AG08395 (cell line): ENCODE results near the gene OPCML.

Experiments used
- DNase-seq: peaks from one replicate; pipeline ENCODE4 v3.0.0; 2012; ENCODE audit warnings: mixed read lengths, low spot score

Gene OPCML

DNA sequence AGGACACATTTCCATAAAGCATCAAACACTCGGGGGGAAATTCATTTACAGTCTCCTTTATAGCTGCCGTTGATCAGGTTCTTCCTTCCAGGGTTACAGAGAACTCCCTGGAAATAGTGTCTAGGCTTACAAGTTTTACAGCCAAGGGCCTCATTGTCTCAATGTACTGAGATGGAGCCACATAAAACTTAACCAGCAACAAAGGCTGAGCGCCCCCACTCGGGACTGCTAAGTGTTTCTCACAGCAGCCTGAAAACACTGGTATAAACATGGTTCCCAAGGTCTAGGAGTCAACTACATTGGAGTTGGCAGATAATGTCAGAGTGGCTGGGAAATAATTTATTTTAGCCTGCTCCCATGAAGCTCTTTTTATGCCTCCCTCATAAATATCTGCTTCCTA, 686.2 kb downstream of the OPCML start:
- DNase-seq, result no peak

- peak; percentile 85 for DNase-seq
Observed at GRCh38 chr11:132844956-132845696, 687.2 kb downstream of the OPCML start.

GRCh38 chr11:132840660-132841059, 691.6 kb downstream of the OPCML start:
- DNase-seq, result no peak

DNA sequence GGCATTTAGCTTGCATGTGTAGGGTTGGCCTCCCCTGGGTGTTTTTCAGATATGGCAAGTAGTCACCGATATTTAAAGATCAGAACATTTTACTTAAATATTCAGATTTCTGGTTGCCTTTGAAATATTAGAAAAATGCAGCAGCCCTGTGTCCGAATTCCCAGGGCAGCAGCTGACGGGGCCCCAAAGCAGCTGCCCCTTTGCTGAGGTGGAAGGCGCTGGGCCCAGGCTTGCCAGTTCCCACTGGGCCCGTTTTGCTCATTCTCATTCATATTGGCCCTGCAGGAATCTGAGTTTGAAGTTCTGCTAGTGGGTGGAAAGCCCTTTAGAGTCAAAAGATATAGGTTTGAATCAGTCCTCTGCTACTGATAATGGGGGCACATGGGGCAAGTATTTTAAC, 692.1 kb downstream of the OPCML start:
- no peak for DNase-seq

DNA sequence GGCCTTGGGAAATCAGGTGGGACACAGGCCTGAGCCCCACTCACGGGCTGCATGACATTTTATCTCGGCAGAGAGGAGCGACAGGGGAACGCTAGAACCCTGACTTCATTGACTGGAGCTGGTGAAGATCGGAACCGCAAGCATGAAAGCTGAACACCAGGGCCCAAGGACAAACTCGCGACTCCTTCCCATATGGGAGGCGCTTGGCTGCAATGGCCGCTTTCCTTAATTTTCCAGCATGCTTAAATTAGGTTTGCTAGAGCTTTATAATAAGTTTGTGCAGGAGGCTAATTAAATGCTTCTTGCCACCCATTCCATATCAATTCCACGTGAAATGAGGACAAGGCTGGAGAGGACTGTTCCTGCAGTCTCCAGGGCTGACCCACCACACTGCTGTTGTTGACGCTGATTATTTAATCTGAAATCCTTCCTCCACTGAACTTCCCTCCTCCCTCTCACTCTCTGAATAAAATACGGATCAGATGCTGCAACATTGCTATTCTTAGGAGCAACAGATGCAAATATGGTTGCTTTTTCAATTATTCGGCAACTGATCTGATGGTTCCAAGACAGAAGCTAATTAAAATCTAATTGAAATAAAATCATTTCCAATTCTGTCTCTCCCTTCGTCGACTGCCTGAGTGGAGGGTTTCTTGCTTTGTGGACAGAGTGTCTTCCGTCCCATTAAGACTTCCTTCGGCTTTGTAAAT, 692.9 kb downstream of the OPCML start:
- no peak for DNase-seq

- peak; percentile 50 for DNase-seq
Observed at GRCh38 chr11:132838627-132839026, 693.7 kb downstream of the OPCML start.

DNA sequence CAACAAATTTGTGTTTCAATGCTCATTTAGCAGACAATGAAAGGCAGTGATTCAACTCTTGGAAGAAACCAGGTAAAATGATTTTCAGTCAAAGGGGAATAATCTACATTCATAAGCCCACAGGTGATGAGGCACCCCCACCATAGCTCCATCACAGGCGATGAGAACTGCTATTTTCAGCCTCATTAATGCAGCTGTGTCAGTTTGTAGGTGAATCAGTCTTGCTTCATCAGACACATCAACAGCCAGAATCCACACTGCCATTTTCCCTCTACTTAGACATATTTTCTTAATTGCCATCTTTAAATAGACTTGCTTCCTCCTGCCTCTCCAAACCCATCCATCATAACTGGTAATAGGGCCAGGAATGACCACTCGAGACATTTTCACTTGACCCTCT, 701.0 kb downstream of the OPCML start:
- DNase-seq, result no peak

GRCh38 chr11:132824642-132825041, 707.7 kb downstream of the OPCML start:
- no peak for DNase-seq

DNA sequence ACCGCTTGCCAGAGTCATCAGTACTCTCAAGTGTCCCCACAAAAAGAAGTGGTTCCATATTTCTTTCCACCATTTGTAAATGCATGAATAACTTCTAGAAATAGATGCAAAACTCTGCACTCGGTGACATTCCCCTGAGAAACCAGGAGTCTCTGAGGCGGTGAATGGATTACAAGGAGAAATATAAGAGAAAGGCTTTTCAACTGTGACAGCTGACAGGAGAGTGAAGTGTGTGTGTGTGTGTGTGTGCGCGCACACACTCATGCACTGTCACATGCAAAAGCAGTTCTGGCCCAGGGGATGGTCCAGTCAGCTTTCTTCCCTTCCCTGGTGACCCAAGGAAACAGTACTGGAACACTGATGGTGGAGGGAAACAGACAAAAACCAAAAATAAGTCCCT, 710.0 kb downstream of the OPCML start:
- DNase-seq, result no peak

DNA sequence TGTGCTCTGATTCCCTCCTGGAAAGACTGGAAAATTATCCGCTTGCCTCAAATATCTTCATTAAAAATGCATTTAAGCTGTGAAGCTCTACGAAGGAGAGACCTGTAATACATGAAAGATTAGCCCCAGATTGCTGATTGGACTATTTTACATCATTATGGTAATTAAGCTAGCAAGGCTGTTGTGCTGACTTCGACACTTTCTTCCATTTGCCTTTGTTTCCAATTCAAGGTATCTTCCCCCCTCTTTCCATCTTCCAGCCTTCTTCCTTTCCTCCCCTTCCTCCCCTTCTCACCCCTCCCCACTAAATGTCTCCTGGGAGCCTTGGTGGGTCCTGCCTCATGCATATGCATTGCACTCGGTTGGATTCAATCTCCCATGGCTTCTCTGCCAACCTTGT, 710.8 kb downstream of the OPCML start:
- DNase-seq, result no peak

DNA sequence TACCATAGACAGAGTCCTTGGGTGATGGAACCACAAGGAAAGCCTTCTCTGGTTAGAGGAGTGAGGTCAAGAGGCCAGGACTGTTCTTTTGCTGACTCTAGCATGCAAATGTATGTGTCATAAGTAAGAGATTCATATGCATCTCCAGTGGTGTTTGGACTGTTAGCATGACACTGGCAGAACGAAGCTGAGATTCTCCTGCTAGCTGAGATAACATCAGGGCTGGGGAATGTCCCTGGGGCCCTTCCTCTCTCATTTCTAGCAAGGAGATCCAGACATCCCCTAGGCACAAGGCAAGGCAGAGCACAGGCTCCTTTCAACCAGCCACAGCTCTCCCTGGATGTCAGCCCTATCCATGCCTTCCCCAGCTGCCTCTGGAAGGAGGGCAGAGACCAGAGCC, 711.3 kb downstream of the OPCML start:
- peak; percentile 46 for DNase-seq

DNA sequence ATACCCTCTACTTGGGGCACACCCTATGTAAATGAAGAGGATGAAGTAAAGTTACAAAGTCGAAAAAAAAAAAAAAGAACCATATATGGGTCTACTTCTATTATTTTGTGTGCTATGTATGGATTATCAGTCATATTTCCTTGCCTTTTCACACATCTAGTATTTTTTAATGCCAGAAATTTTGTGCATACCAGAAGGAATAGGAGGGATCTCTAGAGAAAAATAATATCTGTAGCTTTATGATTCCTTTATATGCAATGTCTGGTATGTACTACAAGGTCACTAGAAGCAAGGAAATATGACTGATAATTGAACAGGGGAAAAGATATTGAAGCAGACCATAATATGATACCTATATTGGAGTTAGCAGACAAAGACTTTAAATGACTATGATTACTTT, 713.4 kb downstream of the OPCML start:
- DNase-seq, result no peak

- no peak for DNase-seq
Observed at GRCh38 chr11:132817387-132817786, 714.9 kb downstream of the OPCML start.

- no peak for DNase-seq
Observed at GRCh38 chr11:132814410-132814809, 717.9 kb downstream of the OPCML start.

GRCh38 chr11:132811649-132812048, 720.7 kb downstream of the OPCML start:
- DNase-seq, result no peak

DNA sequence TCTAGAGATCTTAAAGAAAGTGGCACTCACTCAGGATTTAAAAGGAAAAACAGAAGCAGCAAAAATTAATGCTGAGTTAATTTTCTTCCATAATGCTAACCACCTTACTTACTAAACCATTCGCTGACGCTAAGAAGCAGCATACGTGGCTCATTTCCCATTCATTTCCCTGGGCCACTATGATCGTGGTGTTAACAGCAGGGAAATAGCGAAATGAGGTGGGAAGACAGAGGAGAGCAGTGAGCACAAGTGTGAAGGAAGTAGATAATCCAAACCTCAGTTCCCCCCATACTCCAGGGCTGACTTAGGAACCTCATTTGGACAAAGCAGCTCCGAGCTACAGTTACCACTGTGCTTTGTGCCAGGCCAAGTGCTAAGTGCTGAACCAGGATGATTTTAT, 723.2 kb downstream of the OPCML start:
- DNase-seq, result no peak

DNA sequence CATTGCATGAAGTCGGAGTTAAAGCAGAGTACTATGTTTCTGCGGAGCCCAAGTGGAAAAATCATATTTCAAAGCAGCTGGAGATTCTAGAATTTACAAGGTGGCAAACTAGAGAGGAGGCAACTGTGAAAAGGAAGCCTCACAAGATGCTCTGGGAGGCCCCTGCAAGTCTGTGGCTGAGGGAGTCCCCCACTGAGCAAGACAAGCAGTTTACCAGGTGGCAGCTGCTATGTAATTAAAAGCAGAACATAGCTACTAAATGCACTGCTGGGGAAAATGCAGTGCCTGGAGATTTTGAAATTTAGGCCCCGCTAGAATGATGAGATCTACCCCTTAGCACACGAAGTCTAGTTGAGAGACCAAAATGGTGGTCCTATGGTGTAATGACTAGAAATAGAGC, 728.0 kb downstream of the OPCML start:
- DNase-seq, result no peak

GRCh38 chr11:132803436-132803835, 728.9 kb downstream of the OPCML start:
- peak; percentile 35 for DNase-seq

DNA sequence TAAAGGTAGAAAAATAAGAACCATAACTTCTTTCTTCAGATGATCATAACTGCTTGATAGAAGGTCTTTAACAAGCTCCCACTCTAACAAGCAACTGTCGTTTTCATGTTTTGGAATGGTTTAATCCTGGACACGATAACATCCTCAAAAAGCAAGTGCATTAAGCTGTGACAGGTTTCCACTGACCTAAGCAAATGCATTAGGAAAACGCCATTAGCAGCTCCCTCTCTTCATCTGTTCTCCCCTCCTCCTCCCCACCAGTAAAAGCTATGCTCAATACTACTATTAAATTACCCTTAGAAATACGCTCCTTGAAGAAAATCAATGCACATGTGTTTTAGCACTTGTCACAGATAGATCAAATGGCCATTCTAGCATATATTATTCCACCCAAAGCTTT, 729.4 kb downstream of the OPCML start:
- no peak for DNase-seq

GRCh38 chr11:132793831-132794230, 738.5 kb downstream of the OPCML start:
- DNase-seq, result no peak

- DNase-seq, result no peak
Observed at GRCh38 chr11:132792341-132793140, 739.8 kb downstream of the OPCML start.

DNA sequence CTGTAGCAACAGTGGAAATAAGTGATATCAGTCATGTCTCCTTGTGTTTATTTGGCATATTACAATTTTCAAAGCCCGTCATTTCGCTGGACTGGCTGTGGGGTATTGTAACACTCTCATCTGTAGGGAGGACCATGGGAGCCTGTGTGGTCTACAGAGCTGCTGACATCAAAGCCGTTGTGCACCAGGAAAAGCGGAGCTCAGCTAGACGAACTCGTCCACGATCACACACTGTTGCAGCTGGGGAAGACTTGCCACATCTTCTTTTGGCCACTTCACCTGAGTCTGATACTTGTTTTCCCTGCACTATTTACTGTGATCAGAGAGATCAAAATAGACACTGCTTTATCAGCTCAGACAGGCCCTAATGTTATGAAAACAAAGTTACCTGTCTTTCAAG, 741.3 kb downstream of the OPCML start:
- no peak for DNase-seq

GRCh38 chr11:132790466-132790865, 741.8 kb downstream of the OPCML start:
- DNase-seq, result no peak
